ENCODE data around the gene CDKN2B.

DNA sequence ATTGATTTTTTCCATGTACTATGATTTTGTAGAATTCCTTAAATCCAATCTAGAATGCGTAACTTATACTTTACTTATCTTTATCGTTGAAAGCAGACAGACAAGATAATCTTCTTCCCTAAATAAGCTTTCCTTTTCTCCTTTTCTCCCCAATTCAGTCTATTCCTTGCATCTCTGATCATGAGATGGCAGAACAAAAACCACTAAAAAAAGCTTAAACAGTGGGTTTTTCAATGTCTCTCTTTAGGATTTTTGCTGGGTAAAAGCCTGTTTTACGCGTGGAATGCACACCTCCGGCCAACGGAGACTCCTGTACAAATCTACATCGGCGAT lies 755 bp downstream of the CDKN2B start:
- TF ChIP-seq, protein P1, sequence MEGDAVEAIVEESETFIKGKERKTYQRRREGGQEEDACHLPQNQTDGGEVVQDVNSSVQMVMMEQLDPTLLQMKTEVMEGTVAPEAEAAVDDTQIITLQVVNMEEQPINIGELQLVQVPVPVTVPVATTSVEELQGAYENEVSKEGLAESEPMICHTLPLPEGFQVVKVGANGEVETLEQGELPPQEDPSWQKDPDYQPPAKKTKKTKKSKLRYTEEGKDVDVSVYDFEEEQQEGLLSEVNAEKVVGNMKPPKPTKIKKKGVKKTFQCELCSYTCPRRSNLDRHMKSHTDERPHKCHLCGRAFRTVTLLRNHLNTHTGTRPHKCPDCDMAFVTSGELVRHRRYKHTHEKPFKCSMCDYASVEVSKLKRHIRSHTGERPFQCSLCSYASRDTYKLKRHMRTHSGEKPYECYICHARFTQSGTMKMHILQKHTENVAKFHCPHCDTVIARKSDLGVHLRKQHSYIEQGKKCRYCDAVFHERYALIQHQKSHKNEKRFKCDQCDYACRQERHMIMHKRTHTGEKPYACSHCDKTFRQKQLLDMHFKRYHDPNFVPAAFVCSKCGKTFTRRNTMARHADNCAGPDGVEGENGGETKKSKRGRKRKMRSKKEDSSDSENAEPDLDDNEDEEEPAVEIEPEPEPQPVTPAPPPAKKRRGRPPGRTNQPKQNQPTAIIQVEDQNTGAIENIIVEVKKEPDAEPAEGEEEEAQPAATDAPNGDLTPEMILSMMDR (conservative IDR thresholded peaks at IDR 0.05; ENCODE audit: low read depth, low read length): no peak
- no peak for TF ChIP-seq EZH2 (IDR thresholded peaks at IDR 0.05; ENCODE audit: low read length, unreplicated experiment)

Measured in PC-3 (cell line).